Smooth muscle cell of the coronary artery (primary cell): ENCODE measurements around the gene KRTAP19-3. TPM values are rescaled to one million over a fixed set of nuclear protein-coding genes. Genes with fewer than 3 reads are reported as not detected.

ENCODE experiments used
- total RNA-seq: library from RNA; depleted of rRNA; stranded (reverse); fragments of >200 nt; gene quantifications from 2 replicates; pipeline ENCODE4 v1.2.3, GENCODE V29; 2014; ENCODE audit warnings: low replicate concordance

KRTAP19-3 gene
- total RNA-seq: not detected in 2 replicates

GRCh38 chr21:30491963-30492428 lies at the start of gene KRTAP19-3:
KRTAP19-3 (minus strand) TSS chr21:30492013; CDS start chr21:30491957, 56 bp downstream.

DNA sequence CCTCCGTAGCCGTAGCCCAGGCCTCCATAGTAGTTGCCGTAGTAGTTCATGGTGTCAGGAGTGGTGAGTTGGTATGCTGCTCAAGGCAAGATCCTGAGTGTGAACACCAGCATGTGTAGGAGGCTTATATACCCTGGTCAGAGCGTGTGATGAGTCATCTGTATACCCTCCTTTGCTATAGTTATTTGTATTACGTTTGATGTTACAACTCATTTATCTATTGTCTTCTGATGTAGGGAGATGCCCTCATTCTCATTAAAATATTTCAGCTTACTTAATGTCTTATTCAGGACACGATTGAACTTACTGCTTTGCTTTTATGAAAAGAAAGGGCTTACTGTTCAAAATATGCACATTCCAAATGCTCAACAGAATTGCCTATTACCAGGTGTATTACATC lies 10.2 kb upstream of the KRTAP19-3 start, which contains the start of gene KRTAP19-5:
Gene KRTAP19-5 (minus strand): TSS at position 101 of the 400 bp plus-strand sequence. CDS start 51 bp downstream, at position 50.

GRCh38 chr21:30497065-30497464 lies 5.3 kb upstream of the KRTAP19-3 start, which contains the start of gene KRTAP19-4:
KRTAP19-4 (minus strand) TSS chr21:30497165; CDS start chr21:30497110, 55 bp downstream.

DNA sequence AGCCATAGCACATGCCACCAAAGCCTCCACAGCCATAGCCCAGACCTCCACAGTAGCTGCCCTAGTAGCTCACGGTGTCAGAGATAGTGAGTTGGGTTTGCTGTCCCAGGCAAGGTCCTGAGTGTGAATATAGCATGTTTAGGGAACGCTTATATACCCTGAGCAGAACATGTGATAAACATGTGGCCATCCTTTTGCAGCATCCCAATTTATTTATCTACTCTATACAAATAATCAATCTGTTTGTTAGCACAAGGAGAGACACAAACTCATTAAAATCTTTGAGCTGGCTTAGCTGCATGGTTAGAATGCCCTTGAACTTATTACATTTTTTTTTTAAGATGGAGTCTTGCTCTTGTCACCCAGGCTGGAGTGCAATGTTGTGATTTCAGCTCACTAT lies 4.5 kb downstream of the KRTAP19-3 start, which contains the start of gene KRTAP19-2:
Gene KRTAP19-2 (minus strand): TSS at position 101 of the 400 bp plus-strand sequence. CDS start 88 bp downstream, at position 13.

DNA sequence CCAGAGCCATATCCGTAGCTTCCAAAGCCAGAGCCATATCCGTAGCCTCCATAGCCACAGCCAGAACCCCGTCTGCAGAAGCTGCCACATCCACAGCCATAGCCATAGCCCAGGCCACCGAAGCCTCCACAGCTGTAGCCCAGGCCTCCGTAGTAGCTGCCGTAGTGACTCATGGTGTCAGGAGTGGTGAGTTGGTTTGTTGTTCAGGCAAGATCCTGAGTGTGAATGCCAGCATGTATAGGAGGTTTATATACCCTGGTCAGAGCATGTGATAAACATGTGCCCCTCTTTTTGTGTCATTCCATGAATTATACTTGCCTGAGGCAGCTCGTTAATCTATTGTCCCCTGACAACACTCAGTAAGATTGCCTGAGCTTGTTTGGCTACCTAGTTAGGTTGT lies 11.7 kb downstream of the KRTAP19-3 start, which contains the start of gene KRTAP19-1:
Gene KRTAP19-1 (minus strand): TSS at position 223 of the 400 bp plus-strand sequence. CDS start 50 bp downstream, at position 173.

Other genes with a start within 250 kb of the KRTAP19-3 start
- gene KRTAP24-1, start 209.1 kb downstream of the KRTAP19-3 start, total RNA-seq: not detected in 2 replicates
- gene KRTAP25-1, start 202.5 kb downstream of the KRTAP19-3 start, total RNA-seq: not detected in 2 replicates
- not detected in 2 replicates for gene KRTAP26-1, start 171.7 kb downstream of the KRTAP19-3 start, total RNA-seq
- gene KRTAP27-1, start 154.3 kb downstream of the KRTAP19-3 start, total RNA-seq: not detected in 2 replicates
- gene KRTAP23-1, start 143.4 kb downstream of the KRTAP19-3 start, total RNA-seq: not detected in 2 replicates
- gene KRTAP13-2, start 119.7 kb downstream of the KRTAP19-3 start, total RNA-seq: not detected in 2 replicates
- not detected in 2 replicates for gene KRTAP13-1, start 96.0 kb downstream of the KRTAP19-3 start, total RNA-seq
- not detected in 2 replicates for gene KRTAP13-3, start 66.1 kb downstream of the KRTAP19-3 start, total RNA-seq
- not detected in 2 replicates for gene KRTAP13-4, start 61.8 kb downstream of the KRTAP19-3 start, total RNA-seq
- not detected in 2 replicates for gene KRTAP15-1, start 51.7 kb downstream of the KRTAP19-3 start, total RNA-seq
- not detected in 2 replicates for gene KRTAP19-1, start 11.6 kb downstream of the KRTAP19-3 start, total RNA-seq
- gene KRTAP19-2, start 4.6 kb downstream of the KRTAP19-3 start, total RNA-seq: not detected in 2 replicates
- gene KRTAP19-4, start 5.2 kb upstream of the KRTAP19-3 start, total RNA-seq: not detected in 2 replicates
- gene KRTAP19-5, start 10.1 kb upstream of the KRTAP19-3 start, total RNA-seq: not detected in 2 replicates
- gene KRTAP19-6, start 49.9 kb upstream of the KRTAP19-3 start, total RNA-seq: not detected in 2 replicates
- gene KRTAP19-7, start 69.3 kb upstream of the KRTAP19-3 start, total RNA-seq: not detected in 2 replicates
- not detected in 2 replicates for gene KRTAP22-2, start 98.4 kb upstream of the KRTAP19-3 start, total RNA-seq
- gene KRTAP6-3, start 100.4 kb upstream of the KRTAP19-3 start, total RNA-seq: not detected in 2 replicates
- not detected in 2 replicates for gene KRTAP6-2, start 106.9 kb upstream of the KRTAP19-3 start, total RNA-seq
- not detected in 2 replicates for gene KRTAP22-1, start 109.1 kb upstream of the KRTAP19-3 start, total RNA-seq
- gene KRTAP6-1, start 121.9 kb upstream of the KRTAP19-3 start, total RNA-seq: not detected in 2 replicates
- gene KRTAP20-1, start 124.4 kb upstream of the KRTAP19-3 start, total RNA-seq: not detected in 2 replicates
- not detected in 2 replicates for gene KRTAP20-4, start 128.6 kb upstream of the KRTAP19-3 start, total RNA-seq
- gene KRTAP20-2, start 143.2 kb upstream of the KRTAP19-3 start, total RNA-seq: not detected in 2 replicates
- gene KRTAP20-3, start 150.9 kb upstream of the KRTAP19-3 start, total RNA-seq: not detected in 2 replicates
- not detected in 2 replicates for gene KRTAP21-3, start 226.8 kb upstream of the KRTAP19-3 start, total RNA-seq